Putamen (tissue), 1 donor: ENCODE measurements around the gene DCLK3.

Source experiments
- DNase-seq: peaks from one replicate; pipeline ENCODE4 v3.0.0-alpha.2; 2016; ENCODE audit warnings: low spot score

DCLK3 gene

GRCh38 chr3:36669764-36670163 lies 94.6 kb downstream of the DCLK3 start:
- DNase-seq, result no peak

DNA sequence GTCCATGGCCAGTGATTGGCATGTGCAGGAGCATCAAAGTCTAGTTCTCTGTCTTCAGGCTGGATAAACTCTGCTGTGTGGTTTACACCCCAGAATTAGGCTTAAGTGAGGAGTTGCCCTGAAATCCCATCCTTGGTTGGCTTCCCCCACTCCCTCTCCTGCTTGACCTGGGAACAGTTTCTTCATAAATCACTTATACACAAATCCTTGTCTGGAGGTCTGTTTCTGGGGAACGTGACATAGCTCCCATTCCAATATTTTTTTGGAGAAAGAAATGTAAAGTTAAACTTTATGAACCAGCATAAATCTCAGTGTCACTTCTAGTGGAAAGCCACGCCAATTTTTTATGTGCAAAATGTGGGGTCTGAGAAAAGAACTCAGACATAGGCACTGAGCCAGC lies 98.2 kb downstream of the DCLK3 start:
- DNase-seq, result no peak

- DNase-seq, result no peak
Observed at GRCh38 chr3:36663666-36664291, 100.6 kb downstream of the DCLK3 start.

GRCh38 chr3:36662626-36663025 lies 101.7 kb downstream of the DCLK3 start:
- DNase-seq, result no peak
